ENCODE measurements around the gene CCDC33.

GRCh38 chr15:74226761-74227540 is 9.2 kb upstream of the CCDC33 start:
- TF ChIP-seq, protein P1, sequence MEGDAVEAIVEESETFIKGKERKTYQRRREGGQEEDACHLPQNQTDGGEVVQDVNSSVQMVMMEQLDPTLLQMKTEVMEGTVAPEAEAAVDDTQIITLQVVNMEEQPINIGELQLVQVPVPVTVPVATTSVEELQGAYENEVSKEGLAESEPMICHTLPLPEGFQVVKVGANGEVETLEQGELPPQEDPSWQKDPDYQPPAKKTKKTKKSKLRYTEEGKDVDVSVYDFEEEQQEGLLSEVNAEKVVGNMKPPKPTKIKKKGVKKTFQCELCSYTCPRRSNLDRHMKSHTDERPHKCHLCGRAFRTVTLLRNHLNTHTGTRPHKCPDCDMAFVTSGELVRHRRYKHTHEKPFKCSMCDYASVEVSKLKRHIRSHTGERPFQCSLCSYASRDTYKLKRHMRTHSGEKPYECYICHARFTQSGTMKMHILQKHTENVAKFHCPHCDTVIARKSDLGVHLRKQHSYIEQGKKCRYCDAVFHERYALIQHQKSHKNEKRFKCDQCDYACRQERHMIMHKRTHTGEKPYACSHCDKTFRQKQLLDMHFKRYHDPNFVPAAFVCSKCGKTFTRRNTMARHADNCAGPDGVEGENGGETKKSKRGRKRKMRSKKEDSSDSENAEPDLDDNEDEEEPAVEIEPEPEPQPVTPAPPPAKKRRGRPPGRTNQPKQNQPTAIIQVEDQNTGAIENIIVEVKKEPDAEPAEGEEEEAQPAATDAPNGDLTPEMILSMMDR (conservative IDR thresholded peaks at IDR 0.05; ENCODE audit: low read depth, low read length), result no peak
- TF ChIP-seq EZH2phosphoT487 (IDR thresholded peaks at IDR 0.05; ENCODE audit: borderline replicate concordance, low read length), result no peak
- TF ChIP-seq EZH2 (IDR thresholded peaks at IDR 0.05; ENCODE audit: low read length, unreplicated experiment), result no peak

Data from PC-3 (cell line).